CD4-positive, CD25-positive, alpha-beta regulatory T cell (primary cell): ENCODE results near the gene GIPC1. TPM values are rescaled to one million over a fixed set of nuclear protein-coding genes. Genes with fewer than 3 reads are reported as not detected.

Experiments
- ATAC-seq, 2 donors: fragments of 150-1000 bp; cut with Tn5 transposase; one replicate each; pipeline ENCODE4 v1.10.0; 2021; ENCODE audit warnings: low read depth in 2 of 2, moderate number of reproducible peaks in 2 of 2, moderate library complexity in 1 of 2
- DNase-seq, 3 donors: peaks; one replicate each; pipeline versions ENCODE4 v3.0.0 to v3.0.0-alpha.2; 2012 to 2022; ENCODE audit warnings: mixed read lengths in 1 of 3
- H3K27ac ChIP-seq: one replicate; pipeline ENCODE4 v1.7.0; 2013; ENCODE audit warnings: mild to moderate bottlenecking, low read length; ENCODE audit not compliant: insufficient read depth, poor library complexity, severe bottlenecking
- H3K27me3 ChIP-seq: one replicate; pipeline ENCODE4 v1.7.0; 2013; ENCODE audit warnings: low read length; ENCODE audit not compliant: control insufficient read depth, insufficient read depth
- H3K36me3 ChIP-seq: one replicate; pipeline ENCODE4 v1.7.0; 2013; ENCODE audit warnings: mild to moderate bottlenecking, low read length, moderate library complexity; ENCODE audit not compliant: control insufficient read depth, insufficient read depth
- H3K4me1 ChIP-seq: 2 replicates; pipeline ENCODE4 v1.7.0; 2013; ENCODE audit warnings: mild to moderate bottlenecking, low read length; ENCODE audit not compliant: insufficient read depth, control insufficient read depth, poor library complexity, severe bottlenecking
- H3K4me3 ChIP-seq: one replicate; pipeline ENCODE4 v1.7.0; 2013; ENCODE audit warnings: low read depth, mild to moderate bottlenecking, low read length, moderate library complexity
- H3K9me3 ChIP-seq, 2 experiments: 1 replicate in 1 of 2; 2 replicates in 1 of 2; pipeline ENCODE4 v1.7.0; 2013; ENCODE audit warnings: low read length in 2 of 2, mild to moderate bottlenecking in 1 of 2, moderate library complexity in 1 of 2; ENCODE audit not compliant: control insufficient read depth in 2 of 2
- H3K27ac Mint-ChIP-seq, 3 donors: one replicate each; pipeline ENCODE4 v1.8.0; 2020 to 2022; ENCODE audit warnings: mild to moderate bottlenecking in 3 of 3, mixed read lengths in 3 of 3, moderate library complexity in 2 of 3
- H3K27me3 Mint-ChIP-seq: one replicate; pipeline ENCODE4 v1.8.0; 2022; ENCODE audit warnings: mild to moderate bottlenecking, mixed read lengths
- H3K36me3 Mint-ChIP-seq: one replicate; pipeline ENCODE4 v1.8.0; 2020; ENCODE audit warnings: mixed read lengths
- H3K4me1 Mint-ChIP-seq, 4 donors: one replicate each; pipeline ENCODE4 v1.8.0; 2020 to 2022; ENCODE audit warnings: mixed read lengths in 4 of 4, mild to moderate bottlenecking in 1 of 4
- H3K4me3 Mint-ChIP-seq, 4 donors: one replicate each; pipeline ENCODE4 v1.8.0; 2020 to 2022; ENCODE audit warnings: mild to moderate bottlenecking in 4 of 4, mixed read lengths in 4 of 4, moderate library complexity in 3 of 4
- H3K9me3 Mint-ChIP-seq, 7 donors: one replicate each; pipeline ENCODE4 v1.8.0; 2020 to 2022; ENCODE audit warnings: mixed read lengths in 7 of 7, mild to moderate bottlenecking in 3 of 7, moderate library complexity in 2 of 7
- polyA plus RNA-seq, 4 donors: library from polyadenylated mRNA; unstranded; fragments of 300-500 nt; fragmentation: Illumina TruSeq; gene quantifications; one replicate each; pipeline ENCODE4 v1.2.3, GENCODE V29; 2021
- total RNA-seq: library from RNA; stranded (reverse); gene quantifications from one replicate; pipeline ENCODE4 v1.2.3, GENCODE V29; 2022

GIPC1 gene
- total and polyA plus RNA-seq, 5 donors from 2014 or later, result 37.5 to 62.0 (median 50.7) TPM

GRCh38 chr19:14450876-14451275 is 45.1 kb downstream of the GIPC1 start:
- H3K4me1 Mint-ChIP-seq, result peaks cover 0 to 24% (median 10%) of the 10 kb centered on the region in 4 donors
- no peak overlapping the region for H3K27ac Mint-ChIP-seq
- H3K9me3 Mint-ChIP-seq, result no peaks in the 10 kb centered on the region
- peaks cover 34% of the 10 kb centered on the region for H3K36me3 Mint-ChIP-seq
- H3K27ac ChIP-seq, result no peak overlapping the region
- DNase-seq, result no peak
- no peaks in the 10 kb centered on the region for H3K4me1 ChIP-seq
- no peaks in the 10 kb centered on the region for H3K27me3 ChIP-seq
- H3K4me3 ChIP-seq, result no peak overlapping the region
- no peak overlapping the region for H3K4me3 Mint-ChIP-seq
- H3K36me3 ChIP-seq, result peaks cover 81% of the 10 kb centered on the region
- no peaks in the 10 kb centered on the region for H3K9me3 ChIP-seq
- ATAC-seq, result no peak
- no peaks in the 10 kb centered on the region for H3K27me3 Mint-ChIP-seq

- H3K27me3 ChIP-seq, result no peaks in the 10 kb centered on the region
- Mint-ChIP-seq H3K4me3 (no peak overlapping the region), H3K9me3 (no peaks in the 10 kb centered on the region), H3K36me3 (peaks cover 34% of the 10 kb centered on the region), H3K4me1 (peaks cover 0 to 25% (median 10%) of the 10 kb centered on the region in 4 donors), H3K27me3 (no peaks in the 10 kb centered on the region), H3K27ac (peak overlapping the region in 1 of 3 donors; percentile 76)
- H3K27ac ChIP-seq, result no peak overlapping the region
- no peak overlapping the region for H3K4me3 ChIP-seq
- no peaks in the 10 kb centered on the region for H3K9me3 ChIP-seq
- H3K4me1 ChIP-seq, result no peaks in the 10 kb centered on the region
- DNase-seq, result peak; percentile 30 to 62 (median 45)
- peak; percentile 59 to 60 for ATAC-seq
- H3K36me3 ChIP-seq, result peaks cover 80% of the 10 kb centered on the region
These were observed 45.6 kb downstream of the GIPC1 start for GRCh38 chr19:14450168-14450874.

- Histone ChIP-seq H3K36me3 (peaks cover 82% of the 10 kb centered on the region), H3K4me3 (no peak overlapping the region), H3K4me1 (no peaks in the 10 kb centered on the region), H3K9me3 (no peaks in the 10 kb centered on the region), H3K27ac (no peak overlapping the region), H3K27me3 (no peaks in the 10 kb centered on the region)
- H3K4me3 Mint-ChIP-seq, result no peak overlapping the region
- no peaks in the 10 kb centered on the region for H3K9me3 Mint-ChIP-seq
- DNase-seq (no peak), ATAC-seq (no peak)
- peaks cover 37% of the 10 kb centered on the region for H3K36me3 Mint-ChIP-seq
- no peaks in the 10 kb centered on the region for H3K27me3 Mint-ChIP-seq
- H3K27ac Mint-ChIP-seq, result peak overlapping the region in 1 of 3 donors; percentile 31
- H3K4me1 Mint-ChIP-seq, result peaks cover 0 to 30% (median 14%) of the 10 kb centered on the region in 4 donors
These were observed 46.6 kb downstream of the GIPC1 start for GRCh38 chr19:14449321-14449720.

GRCh38 chr19:14446336-14447036 is 49.4 kb downstream of the GIPC1 start:
- ATAC-seq (no peak), DNase-seq (no peak)
- peaks cover 10% of the 10 kb centered on the region for H3K4me1 ChIP-seq
- no peaks in the 10 kb centered on the region for H3K27me3 Mint-ChIP-seq
- no peak overlapping the region for H3K4me3 ChIP-seq
- H3K27me3 ChIP-seq, result no peaks in the 10 kb centered on the region
- peaks cover 0 to 47% (median 20%) of the 10 kb centered on the region in 4 donors for H3K4me1 Mint-ChIP-seq
- peaks cover 87% of the 10 kb centered on the region for H3K36me3 ChIP-seq
- H3K9me3 Mint-ChIP-seq, result no peaks in the 10 kb centered on the region
- peaks cover 50% of the 10 kb centered on the region for H3K36me3 Mint-ChIP-seq
- no peak overlapping the region for H3K27ac ChIP-seq
- H3K9me3 ChIP-seq, result no peaks in the 10 kb centered on the region
- H3K27ac Mint-ChIP-seq, result peak overlapping the region in 2 of 3 donors; percentile 47 to 52
- no peak overlapping the region for H3K4me3 Mint-ChIP-seq

- H3K4me3 ChIP-seq, result no peak overlapping the region
- Mint-ChIP-seq H3K27me3 (no peaks in the 10 kb centered on the region), H3K4me3 (peak overlapping the region in 2 of 4 donors; percentile 18 to 76), H3K36me3 (peaks cover 46% of the 10 kb centered on the region), H3K9me3 (no peaks in the 10 kb centered on the region), H3K4me1 (peaks cover 0 to 55% (median 30%) of the 10 kb centered on the region in 4 donors), H3K27ac (no peak overlapping the region)
- DNase-seq, result no peak
- H3K27ac ChIP-seq, result no peak overlapping the region
- peaks cover 65% of the 10 kb centered on the region for H3K36me3 ChIP-seq
- H3K4me1 ChIP-seq, result peaks cover 38% of the 10 kb centered on the region
- no peak for ATAC-seq
- H3K27me3 ChIP-seq, result no peaks in the 10 kb centered on the region
- H3K9me3 ChIP-seq, result no peaks in the 10 kb centered on the region
These were observed 52.2 kb downstream of the GIPC1 start for GRCh38 chr19:14443632-14444216.

- no peaks in the 10 kb centered on the region for H3K9me3 ChIP-seq
- H3K27me3 Mint-ChIP-seq, result no peaks in the 10 kb centered on the region
- H3K27me3 ChIP-seq, result no peaks in the 10 kb centered on the region
- H3K4me1 Mint-ChIP-seq, result peaks cover 1 to 57% (median 32%) of the 10 kb centered on the region in 4 donors
- H3K4me1 ChIP-seq, result peaks cover 39% of the 10 kb centered on the region
- no peaks in the 10 kb centered on the region for H3K9me3 Mint-ChIP-seq
- no peak overlapping the region for H3K4me3 ChIP-seq
- H3K36me3 Mint-ChIP-seq, result peaks cover 41% of the 10 kb centered on the region
- H3K27ac ChIP-seq, result no peak overlapping the region
- DNase-seq, result no peak
- peak overlapping the region in 3 of 4 donors; percentile 27 to 54 (median 31) for H3K4me3 Mint-ChIP-seq
- no peak for ATAC-seq
- H3K36me3 ChIP-seq, result peaks cover 59% of the 10 kb centered on the region
- H3K27ac Mint-ChIP-seq, result no peak overlapping the region
These were observed 52.9 kb downstream of the GIPC1 start for GRCh38 chr19:14442891-14443631.
